Suprapubic skin (tissue), 3 donors: Measurements from ENCODE around the gene GJC1.

Source experiments
- POLR2AphosphoS5 ChIP-seq, 3 donors: sonication (generic); formaldehyde crosslinking; IDR thresholded peaks; one replicate each; pipeline ENCODE4 v1.6.1; 2017; ENCODE audit warnings: antibody characterized with exemption in 3 of 3
- TF ChIP-seq, protein P1 (sequence below), 2 donors: fragments of 200-600 bp in 1 of 2; fragments of 450-650 bp in 1 of 2; sonication (generic) in 1 of 2; IDR thresholded peaks; one replicate each; pipeline ENCODE4 v1.5.1; 2016 to 2019; ENCODE audit warnings: antibody characterized with exemption in 2 of 2, mild to moderate bottlenecking in 1 of 2, moderate library complexity in 1 of 2

DNA sequence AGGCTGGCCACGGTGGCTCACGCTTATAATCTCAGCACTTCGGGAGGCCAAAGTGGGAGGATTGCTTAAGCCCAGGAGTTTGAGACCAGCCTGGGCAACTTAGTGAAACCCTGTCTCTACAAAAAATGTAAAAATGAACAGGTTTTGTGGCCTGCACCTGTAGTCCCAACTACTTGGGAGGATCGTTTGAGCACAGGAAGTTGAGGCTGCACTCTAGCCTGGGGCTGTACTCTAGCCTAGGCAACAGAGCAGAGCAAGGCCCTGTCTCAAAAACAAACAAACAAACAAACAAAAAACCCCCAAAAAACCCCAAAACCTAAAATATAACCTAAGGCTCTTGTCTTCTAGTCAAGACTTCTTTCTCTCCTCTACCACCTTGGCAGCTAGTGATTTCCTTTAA lies 10.2 kb upstream of the GJC1 start:
- TF ChIP-seq, protein P1, sequence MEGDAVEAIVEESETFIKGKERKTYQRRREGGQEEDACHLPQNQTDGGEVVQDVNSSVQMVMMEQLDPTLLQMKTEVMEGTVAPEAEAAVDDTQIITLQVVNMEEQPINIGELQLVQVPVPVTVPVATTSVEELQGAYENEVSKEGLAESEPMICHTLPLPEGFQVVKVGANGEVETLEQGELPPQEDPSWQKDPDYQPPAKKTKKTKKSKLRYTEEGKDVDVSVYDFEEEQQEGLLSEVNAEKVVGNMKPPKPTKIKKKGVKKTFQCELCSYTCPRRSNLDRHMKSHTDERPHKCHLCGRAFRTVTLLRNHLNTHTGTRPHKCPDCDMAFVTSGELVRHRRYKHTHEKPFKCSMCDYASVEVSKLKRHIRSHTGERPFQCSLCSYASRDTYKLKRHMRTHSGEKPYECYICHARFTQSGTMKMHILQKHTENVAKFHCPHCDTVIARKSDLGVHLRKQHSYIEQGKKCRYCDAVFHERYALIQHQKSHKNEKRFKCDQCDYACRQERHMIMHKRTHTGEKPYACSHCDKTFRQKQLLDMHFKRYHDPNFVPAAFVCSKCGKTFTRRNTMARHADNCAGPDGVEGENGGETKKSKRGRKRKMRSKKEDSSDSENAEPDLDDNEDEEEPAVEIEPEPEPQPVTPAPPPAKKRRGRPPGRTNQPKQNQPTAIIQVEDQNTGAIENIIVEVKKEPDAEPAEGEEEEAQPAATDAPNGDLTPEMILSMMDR (IDR thresholded peaks at IDR 0.05), result no peak
- no peak for TF ChIP-seq POLR2AphosphoS5 (IDR thresholded peaks at IDR 0.05)
